ENCODE data around the gene NSD1.
A peak's percentile ranks its signal among the peaks of the same experiment; 100 is the strongest.

NSD1 gene

DNA sequence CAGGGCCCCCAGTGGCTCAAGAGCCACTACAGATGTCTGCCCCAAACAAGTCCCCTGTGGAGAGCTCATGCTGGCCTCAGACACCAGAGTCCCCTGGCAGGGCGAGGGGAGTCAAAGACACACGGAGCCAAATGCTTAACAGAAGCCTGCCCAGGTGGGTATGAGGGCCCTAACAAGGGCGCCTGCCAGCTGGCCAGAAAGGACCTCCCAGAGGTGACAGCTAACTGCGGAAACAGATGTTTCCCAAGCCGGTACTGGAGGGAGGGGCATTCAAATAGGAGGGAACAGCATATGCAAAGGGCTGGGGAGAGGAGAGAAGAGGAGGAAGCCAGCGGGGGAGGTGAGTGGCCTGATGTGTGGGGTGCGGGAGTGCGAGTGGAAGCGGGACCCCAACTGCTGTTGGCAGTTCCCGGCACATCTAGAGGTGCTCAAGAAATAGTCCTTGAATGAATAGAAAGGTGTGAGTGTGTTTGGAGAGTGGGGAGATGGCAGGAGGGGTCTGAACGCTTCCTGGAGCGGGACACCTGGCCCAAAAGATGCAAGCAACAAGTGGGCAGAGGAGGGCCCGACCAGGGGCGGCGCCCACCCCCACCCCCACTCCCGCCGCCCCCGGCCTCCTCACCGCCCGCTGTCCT, 177.3 kb downstream of the NSD1 start:
- Histone ChIP-seq H3K36me3 (peaks cover 16% of the 10 kb centered on the region), H3K9me3 (ENCODE audit: severe bottlenecking) (no peaks in the 10 kb centered on the region), H3K4me3 (ENCODE audit: low read depth, low read length) (peak overlapping the region; percentile 62), H3K27ac (no peak overlapping the region), H3K27me3 (ENCODE audit: insufficient read depth, low read depth, severe bottlenecking) (no peaks in the 10 kb centered on the region)
- TF ChIP-seq, protein P1, sequence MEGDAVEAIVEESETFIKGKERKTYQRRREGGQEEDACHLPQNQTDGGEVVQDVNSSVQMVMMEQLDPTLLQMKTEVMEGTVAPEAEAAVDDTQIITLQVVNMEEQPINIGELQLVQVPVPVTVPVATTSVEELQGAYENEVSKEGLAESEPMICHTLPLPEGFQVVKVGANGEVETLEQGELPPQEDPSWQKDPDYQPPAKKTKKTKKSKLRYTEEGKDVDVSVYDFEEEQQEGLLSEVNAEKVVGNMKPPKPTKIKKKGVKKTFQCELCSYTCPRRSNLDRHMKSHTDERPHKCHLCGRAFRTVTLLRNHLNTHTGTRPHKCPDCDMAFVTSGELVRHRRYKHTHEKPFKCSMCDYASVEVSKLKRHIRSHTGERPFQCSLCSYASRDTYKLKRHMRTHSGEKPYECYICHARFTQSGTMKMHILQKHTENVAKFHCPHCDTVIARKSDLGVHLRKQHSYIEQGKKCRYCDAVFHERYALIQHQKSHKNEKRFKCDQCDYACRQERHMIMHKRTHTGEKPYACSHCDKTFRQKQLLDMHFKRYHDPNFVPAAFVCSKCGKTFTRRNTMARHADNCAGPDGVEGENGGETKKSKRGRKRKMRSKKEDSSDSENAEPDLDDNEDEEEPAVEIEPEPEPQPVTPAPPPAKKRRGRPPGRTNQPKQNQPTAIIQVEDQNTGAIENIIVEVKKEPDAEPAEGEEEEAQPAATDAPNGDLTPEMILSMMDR (IDR thresholded peaks at IDR 0.05; ENCODE audit: low read depth, low read length): no peak
- no peak for DNase-seq

DNA sequence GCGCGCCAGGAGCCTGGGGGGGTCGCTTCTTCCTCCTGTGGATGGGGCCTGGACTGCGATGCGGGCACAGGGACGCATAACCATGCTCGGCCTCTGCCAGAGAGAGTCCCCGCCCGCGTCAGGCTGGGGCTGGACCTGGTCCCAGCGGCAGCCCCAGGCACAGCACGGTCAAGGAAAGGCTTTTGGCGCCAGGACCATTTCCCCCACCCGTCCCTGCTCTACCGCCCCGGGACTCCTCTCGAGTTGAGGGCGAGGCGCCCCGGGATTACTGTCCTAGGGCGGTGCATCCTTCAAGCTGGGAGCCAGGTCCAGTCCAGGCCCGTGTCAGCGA, 177.8 kb downstream of the NSD1 start:
- TF ChIP-seq, protein P1 (IDR thresholded peaks at IDR 0.05; ENCODE audit: low read depth, low read length): no peak
- no peaks in the 10 kb centered on the region for H3K27me3 ChIP-seq (ENCODE audit: insufficient read depth, low read depth, severe bottlenecking)
- peak overlapping the region; percentile 62 for H3K4me3 ChIP-seq (ENCODE audit: low read depth, low read length)
- H3K27ac ChIP-seq: peak overlapping the region; percentile 93
- no peak for DNase-seq
- H3K36me3 ChIP-seq: peaks cover 12% of the 10 kb centered on the region
- H3K9me3 ChIP-seq (ENCODE audit: severe bottlenecking): no peaks in the 10 kb centered on the region

DNA sequence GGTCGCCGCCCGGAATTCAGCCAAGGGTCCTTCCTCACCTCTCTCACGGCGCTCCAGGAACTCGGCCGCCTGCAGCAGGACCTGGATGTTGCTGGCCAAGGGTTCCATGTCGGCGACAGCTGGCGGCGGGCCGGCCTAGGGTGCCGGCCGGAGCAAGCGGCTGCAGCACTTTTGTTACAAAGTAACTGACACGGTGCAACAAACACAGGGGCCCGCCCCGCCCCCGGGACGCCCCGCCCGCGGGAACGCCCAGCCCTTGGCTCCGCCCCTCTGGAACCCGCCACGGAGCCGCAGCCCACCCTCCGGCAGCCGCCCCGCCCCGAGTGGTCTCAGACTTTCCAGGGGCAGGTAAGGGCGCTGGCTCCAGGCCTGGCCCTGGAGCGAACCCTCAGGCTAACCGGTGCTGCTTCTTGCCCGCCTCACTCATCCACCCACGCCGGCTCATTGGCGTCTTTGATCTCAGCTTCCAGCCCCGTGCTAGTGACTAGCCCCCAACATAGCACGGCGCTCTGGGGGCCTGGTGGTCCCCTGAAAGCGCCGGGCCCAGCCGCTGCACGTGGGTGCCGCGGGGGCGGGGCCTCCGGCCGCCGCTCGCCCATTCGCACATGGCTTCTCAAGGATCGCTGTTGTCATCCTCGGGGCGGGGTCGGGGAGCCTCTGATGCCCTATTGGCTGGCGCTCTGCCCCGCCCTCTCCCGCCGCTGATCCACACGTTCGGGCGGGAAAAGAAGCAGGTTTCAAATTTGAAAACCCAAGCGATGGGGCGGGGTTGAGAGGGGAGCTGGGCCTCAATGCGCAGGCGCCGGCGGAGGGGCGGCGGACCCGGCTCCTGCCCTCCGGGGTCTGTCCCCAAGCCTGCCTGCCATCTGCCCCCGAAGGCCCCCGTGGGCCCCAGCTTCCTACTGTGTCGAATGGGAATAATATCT, 178.4 kb downstream of the NSD1 start, which contains the start of gene MXD3:
TSS of gene MXD3 (minus strand) at position 176 of the 926 bp plus-strand sequence. CDS start at position 108, 68 bp downstream.
- Histone ChIP-seq H3K36me3 (peaks cover 8% of the 10 kb centered on the region), H3K27me3 (ENCODE audit: insufficient read depth, low read depth, severe bottlenecking) (no peaks in the 10 kb centered on the region), H3K9me3 (ENCODE audit: severe bottlenecking) (no peaks in the 10 kb centered on the region), H3K27ac (peak within 1 kb of the TSS; percentile 93), H3K4me3 (ENCODE audit: low read depth, low read length) (peak within 1 kb of the TSS; percentile 62)
- TF ChIP-seq, protein P1 (IDR thresholded peaks at IDR 0.05; ENCODE audit: low read depth, low read length): no peak
- peak; percentile 95 for DNase-seq

DNA sequence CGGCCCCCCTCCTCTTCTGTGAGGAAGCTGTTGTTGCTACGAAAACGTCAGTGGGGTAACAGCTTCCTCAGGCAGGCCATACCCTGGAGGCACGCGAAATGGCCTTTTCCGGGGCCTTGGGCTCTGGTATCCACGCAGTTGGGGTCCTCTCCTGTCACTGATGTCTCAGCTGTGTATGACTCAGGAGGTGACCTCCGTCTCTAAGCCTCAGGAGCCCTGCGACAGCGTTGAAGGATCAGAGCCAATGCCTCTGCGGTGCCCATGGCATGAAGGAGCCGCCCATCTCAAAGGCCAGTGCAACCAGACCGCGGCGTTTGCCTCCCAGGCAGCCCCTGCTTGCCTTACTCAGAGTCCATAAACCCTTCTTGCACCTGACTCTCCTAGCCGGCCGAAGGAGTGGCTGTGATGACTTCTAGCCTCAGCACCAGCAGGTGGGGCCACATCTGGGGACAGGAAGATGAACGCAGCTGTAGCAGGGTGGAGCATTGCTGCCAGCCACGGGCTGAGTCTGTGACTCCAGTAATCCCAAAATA, 179.1 kb downstream of the NSD1 start:
- Histone ChIP-seq H3K27ac (peak overlapping the region; percentile 93), H3K4me3 (ENCODE audit: low read depth, low read length) (peak overlapping the region; percentile 35), H3K27me3 (ENCODE audit: insufficient read depth, low read depth, severe bottlenecking) (no peaks in the 10 kb centered on the region), H3K36me3 (peaks cover 6% of the 10 kb centered on the region), H3K9me3 (ENCODE audit: severe bottlenecking) (no peaks in the 10 kb centered on the region)
- no peak for DNase-seq
- TF ChIP-seq, protein P1 (IDR thresholded peaks at IDR 0.05; ENCODE audit: low read depth, low read length): no peak

DNA sequence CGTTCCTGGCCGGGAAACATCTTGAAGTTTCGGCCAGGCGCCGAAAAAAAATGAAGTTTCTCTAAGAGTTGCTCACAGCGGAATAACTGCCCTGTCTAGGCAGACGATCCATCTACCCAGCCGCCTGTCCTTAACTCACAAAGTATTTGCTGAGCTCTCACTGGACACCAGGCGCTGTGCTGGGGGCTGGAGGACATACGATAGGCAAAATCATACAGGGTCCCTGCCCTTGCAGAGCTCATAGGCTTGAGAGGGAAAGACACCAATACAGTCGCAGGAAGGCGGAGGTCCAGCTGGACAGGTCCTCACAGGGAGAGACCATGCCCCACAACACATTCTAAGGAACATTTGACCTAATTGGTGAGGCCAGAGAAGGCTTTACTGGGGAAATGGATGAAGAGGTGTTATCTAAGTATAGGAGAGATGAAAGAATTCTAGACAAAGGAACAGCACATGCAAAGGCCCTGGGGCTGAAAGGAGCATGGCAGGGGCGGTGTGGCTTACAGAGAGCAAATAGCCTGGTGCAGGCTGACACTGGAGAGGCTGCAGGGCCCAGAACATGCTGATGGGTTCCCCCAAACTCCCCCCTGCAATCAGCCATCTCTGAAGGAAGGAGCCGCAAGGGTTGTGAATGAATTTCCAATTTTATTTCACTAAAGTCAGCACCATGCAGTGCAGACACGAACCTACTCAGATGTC, 180.1 kb downstream of the NSD1 start:
- H3K9me3 ChIP-seq (ENCODE audit: severe bottlenecking): no peaks in the 10 kb centered on the region
- H3K27ac ChIP-seq: no peak overlapping the region
- TF ChIP-seq, protein P1 (IDR thresholded peaks at IDR 0.05; ENCODE audit: low read depth, low read length): no peak
- no peaks in the 10 kb centered on the region for H3K27me3 ChIP-seq (ENCODE audit: insufficient read depth, low read depth, severe bottlenecking)
- no peak for DNase-seq
- peaks cover 4% of the 10 kb centered on the region for H3K36me3 ChIP-seq
- H3K4me3 ChIP-seq (ENCODE audit: low read depth, low read length): no peak overlapping the region

Data from WERI-Rb-1 (cell line).